RWPE2 (cell line): ENCODE results near the gene MSMP.
A peak's percentile ranks its signal among the peaks of the same experiment; 100 is the strongest.

Experiments
- ATAC-seq: fragments of 200-7000 bp; cut with Tn5 transposase; 3 replicates; pipeline ENCODE4 v1.9.1; 2021; ENCODE audit warnings: low read depth
- DNase-seq: peaks from one replicate; pipeline ENCODE4 v3.0.0-alpha.2; 2020; ENCODE audit warnings: low spot score
- H3K27ac ChIP-seq: fragments of 450-650 bp; 2 replicates; pipeline ENCODE4 v1.5.1; 2017; ENCODE audit warnings: mild to moderate bottlenecking; ENCODE audit not compliant: poor library complexity, severe bottlenecking
- H3K27me3 ChIP-seq: fragments of 250-450 bp; sonication (Bioruptor Pico); 2 replicates; pipeline ENCODE4 v1.5.1; 2021; ENCODE audit warnings: mild to moderate bottlenecking, moderate library complexity; ENCODE audit not compliant: insufficient read depth, poor library complexity, severe bottlenecking
- H3K36me3 ChIP-seq: fragments of 250-450 bp; sonication (Bioruptor Pico); 2 replicates; pipeline ENCODE4 v1.5.1; 2020; ENCODE audit warnings: low read depth, mild to moderate bottlenecking, moderate library complexity
- H3K4me1 ChIP-seq: fragments of 250-450 bp; sonication (Bioruptor Pico); 2 replicates; pipeline ENCODE4 v1.5.1; 2021; ENCODE audit warnings: mild to moderate bottlenecking, moderate library complexity; ENCODE audit not compliant: insufficient read depth, poor library complexity, severe bottlenecking
- H3K4me3 ChIP-seq: fragments of 250-450 bp; sonication (Bioruptor Pico); 2 replicates; pipeline ENCODE4 v1.5.1; 2021; ENCODE audit warnings: mild to moderate bottlenecking, moderate library complexity; ENCODE audit not compliant: severe bottlenecking
- H3K9me3 ChIP-seq: fragments of 250-450 bp; sonication (Bioruptor Pico); 2 replicates; pipeline ENCODE4 v1.5.1; 2021; ENCODE audit warnings: mild to moderate bottlenecking, moderate library complexity; ENCODE audit not compliant: severe bottlenecking
- CTCF ChIP-seq: fragments of 450-650 bp; IDR thresholded peaks from one replicate; pipeline ENCODE4 v1.5.1; 2017; ENCODE audit warnings: mild to moderate bottlenecking, moderate library complexity; ENCODE audit not compliant: poor library complexity, severe bottlenecking

Gene MSMP

GRCh38 chr9:35797311-35798109 lies 43.4 kb upstream of the MSMP start:
- TF ChIP-seq CTCF = no peak

GRCh38 chr9:35795695-35796094 lies 41.6 kb upstream of the MSMP start:
- H3K4me3 ChIP-seq = no peak overlapping the region
- H3K9me3 ChIP-seq = no peaks in the 10 kb centered on the region
- H3K4me1 ChIP-seq = peaks cover 12% of the 10 kb centered on the region
- peak overlapping the region; percentile 29 for H3K27ac ChIP-seq
- H3K36me3 ChIP-seq = no peaks in the 10 kb centered on the region
- no peak for TF ChIP-seq CTCF
- DNase-seq (no peak), ATAC-seq (peak; percentile 71)
- no peaks in the 10 kb centered on the region for H3K27me3 ChIP-seq

More at GRCh38 chr9:35797311-35798109, 43.4 kb upstream of the MSMP start:
- Histone ChIP-seq H3K36me3 (no peaks in the 10 kb centered on the region), H3K4me1 (peaks cover 12% of the 10 kb centered on the region), H3K4me3 (no peak overlapping the region), H3K9me3 (no peaks in the 10 kb centered on the region), H3K27me3 (no peaks in the 10 kb centered on the region), H3K27ac (peak overlapping the region; percentile 47)
- DNase-seq (no peak), ATAC-seq (no peak)

- H3K9me3 ChIP-seq = no peaks in the 10 kb centered on the region
- TF ChIP-seq CTCF = no peak
- no peak for DNase-seq
- no peaks in the 10 kb centered on the region for H3K36me3 ChIP-seq
- no peak overlapping the region for H3K4me3 ChIP-seq
- H3K4me1 ChIP-seq = peaks cover 8% of the 10 kb centered on the region
- no peak overlapping the region for H3K27ac ChIP-seq
- ATAC-seq = no peak
- no peaks in the 10 kb centered on the region for H3K27me3 ChIP-seq
These were observed 39.4 kb upstream of the MSMP start for GRCh38 chr9:35793461-35793860.

GRCh38 chr9:35792826-35793225 lies 38.8 kb upstream of the MSMP start:
- no peak for ATAC-seq
- H3K4me1 ChIP-seq = peaks cover 5% of the 10 kb centered on the region
- no peaks in the 10 kb centered on the region for H3K9me3 ChIP-seq
- TF ChIP-seq CTCF = no peak
- H3K36me3 ChIP-seq = no peaks in the 10 kb centered on the region
- DNase-seq = no peak
- no peak overlapping the region for H3K4me3 ChIP-seq
- H3K27ac ChIP-seq = no peak overlapping the region
- no peaks in the 10 kb centered on the region for H3K27me3 ChIP-seq

GRCh38 chr9:35792024-35792813 lies 38.1 kb upstream of the MSMP start:
- ATAC-seq = no peak
- peaks cover 5% of the 10 kb centered on the region for H3K4me1 ChIP-seq
- no peak for TF ChIP-seq CTCF
- H3K27ac ChIP-seq = no peak overlapping the region
- H3K27me3 ChIP-seq = no peaks in the 10 kb centered on the region
- no peak for DNase-seq
- no peaks in the 10 kb centered on the region for H3K36me3 ChIP-seq
- no peak overlapping the region for H3K4me3 ChIP-seq
- H3K9me3 ChIP-seq = no peaks in the 10 kb centered on the region
